RWPE2 (cell line): ENCODE measurements around the gene SLC24A3.

ENCODE experiments used
- ATAC-seq: fragments of 200-7000 bp; cut with Tn5 transposase; 3 replicates; pipeline ENCODE4 v1.9.1; 2021; ENCODE audit warnings: low read depth
- DNase-seq: peaks from one replicate; pipeline ENCODE4 v3.0.0-alpha.2; 2020; ENCODE audit warnings: low spot score
- H3K27ac ChIP-seq: fragments of 450-650 bp; 2 replicates; pipeline ENCODE4 v1.5.1; 2017; ENCODE audit warnings: mild to moderate bottlenecking; ENCODE audit not compliant: poor library complexity, severe bottlenecking
- H3K27me3 ChIP-seq: fragments of 250-450 bp; sonication (Bioruptor Pico); 2 replicates; pipeline ENCODE4 v1.5.1; 2021; ENCODE audit warnings: mild to moderate bottlenecking, moderate library complexity; ENCODE audit not compliant: insufficient read depth, poor library complexity, severe bottlenecking
- H3K36me3 ChIP-seq: fragments of 250-450 bp; sonication (Bioruptor Pico); 2 replicates; pipeline ENCODE4 v1.5.1; 2020; ENCODE audit warnings: low read depth, mild to moderate bottlenecking, moderate library complexity
- H3K4me1 ChIP-seq: fragments of 250-450 bp; sonication (Bioruptor Pico); 2 replicates; pipeline ENCODE4 v1.5.1; 2021; ENCODE audit warnings: mild to moderate bottlenecking, moderate library complexity; ENCODE audit not compliant: insufficient read depth, poor library complexity, severe bottlenecking
- H3K4me3 ChIP-seq: fragments of 250-450 bp; sonication (Bioruptor Pico); 2 replicates; pipeline ENCODE4 v1.5.1; 2021; ENCODE audit warnings: mild to moderate bottlenecking, moderate library complexity; ENCODE audit not compliant: severe bottlenecking
- H3K9me3 ChIP-seq: fragments of 250-450 bp; sonication (Bioruptor Pico); 2 replicates; pipeline ENCODE4 v1.5.1; 2021; ENCODE audit warnings: mild to moderate bottlenecking, moderate library complexity; ENCODE audit not compliant: severe bottlenecking
- TF ChIP-seq, protein P1 (sequence below): fragments of 450-650 bp; IDR thresholded peaks from one replicate; pipeline ENCODE4 v1.5.1; 2017; ENCODE audit warnings: mild to moderate bottlenecking, moderate library complexity; ENCODE audit not compliant: poor library complexity, severe bottlenecking

SLC24A3 gene

DNA sequence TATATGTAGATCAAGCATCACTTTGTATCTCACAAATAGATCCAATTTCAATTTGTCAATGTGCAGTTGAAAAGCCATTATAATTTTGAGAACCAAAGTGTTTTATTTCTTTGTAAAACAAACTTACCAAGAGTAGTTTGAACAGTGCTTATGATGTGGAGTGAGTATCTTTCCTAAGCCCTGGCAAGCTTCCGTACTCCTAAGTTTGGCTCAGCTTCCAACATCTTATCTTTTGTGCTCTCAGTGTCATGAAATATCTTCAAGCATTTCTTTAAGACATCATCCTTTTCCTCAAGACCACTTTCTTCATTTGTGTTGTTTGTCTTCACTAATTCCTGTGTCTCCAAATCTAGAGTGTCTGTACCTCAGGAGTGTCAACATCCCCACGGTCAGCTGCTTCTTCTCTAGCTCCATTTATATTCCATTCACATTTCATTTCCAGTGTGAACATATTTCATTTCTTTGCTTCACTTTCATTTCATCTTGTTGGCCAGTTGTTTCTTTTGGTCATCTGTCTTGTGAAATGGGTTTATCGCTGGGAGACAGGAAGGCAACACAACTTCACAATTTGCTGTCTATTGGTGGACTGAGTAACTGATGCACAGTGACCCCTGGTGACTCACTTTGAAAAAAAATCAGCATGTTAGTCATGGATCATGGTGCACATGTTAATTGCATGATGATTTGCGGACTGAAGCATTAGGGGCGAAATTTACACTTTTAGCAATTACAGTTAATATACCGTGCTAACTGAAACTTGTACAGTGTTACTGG lies 36.9 kb downstream of the SLC24A3 start:
- TF ChIP-seq, protein P1, sequence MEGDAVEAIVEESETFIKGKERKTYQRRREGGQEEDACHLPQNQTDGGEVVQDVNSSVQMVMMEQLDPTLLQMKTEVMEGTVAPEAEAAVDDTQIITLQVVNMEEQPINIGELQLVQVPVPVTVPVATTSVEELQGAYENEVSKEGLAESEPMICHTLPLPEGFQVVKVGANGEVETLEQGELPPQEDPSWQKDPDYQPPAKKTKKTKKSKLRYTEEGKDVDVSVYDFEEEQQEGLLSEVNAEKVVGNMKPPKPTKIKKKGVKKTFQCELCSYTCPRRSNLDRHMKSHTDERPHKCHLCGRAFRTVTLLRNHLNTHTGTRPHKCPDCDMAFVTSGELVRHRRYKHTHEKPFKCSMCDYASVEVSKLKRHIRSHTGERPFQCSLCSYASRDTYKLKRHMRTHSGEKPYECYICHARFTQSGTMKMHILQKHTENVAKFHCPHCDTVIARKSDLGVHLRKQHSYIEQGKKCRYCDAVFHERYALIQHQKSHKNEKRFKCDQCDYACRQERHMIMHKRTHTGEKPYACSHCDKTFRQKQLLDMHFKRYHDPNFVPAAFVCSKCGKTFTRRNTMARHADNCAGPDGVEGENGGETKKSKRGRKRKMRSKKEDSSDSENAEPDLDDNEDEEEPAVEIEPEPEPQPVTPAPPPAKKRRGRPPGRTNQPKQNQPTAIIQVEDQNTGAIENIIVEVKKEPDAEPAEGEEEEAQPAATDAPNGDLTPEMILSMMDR, result no peak
- ATAC-seq, result no peak
- no peak overlapping the region for H3K4me3 ChIP-seq
- H3K27ac ChIP-seq, result no peak overlapping the region
- DNase-seq, result no peak
- H3K4me1 ChIP-seq, result peaks cover 4% of the 10 kb centered on the region
- H3K27me3 ChIP-seq, result no peaks in the 10 kb centered on the region
- H3K36me3 ChIP-seq, result no peaks in the 10 kb centered on the region
- no peaks in the 10 kb centered on the region for H3K9me3 ChIP-seq

DNA sequence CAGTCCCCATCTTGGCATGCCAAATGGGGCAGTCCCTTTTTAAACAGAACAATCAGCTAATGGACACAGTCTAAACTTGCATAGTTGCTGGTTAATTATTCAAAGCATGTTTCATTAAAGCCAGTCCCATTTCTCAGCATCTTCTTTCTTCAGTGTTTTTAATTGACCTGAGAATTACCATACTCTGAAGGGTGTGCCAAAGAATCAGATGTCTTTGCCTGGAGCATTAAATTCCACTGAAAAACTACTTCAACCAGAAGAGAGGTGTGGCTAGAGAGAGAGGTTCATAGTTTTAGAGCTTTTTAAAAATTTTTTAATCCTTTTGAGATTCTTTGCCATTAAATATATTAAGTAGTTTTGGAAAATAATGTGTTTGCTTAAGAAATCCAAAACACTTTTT lies 37.9 kb downstream of the SLC24A3 start:
- H3K4me1 ChIP-seq, result peaks cover 4% of the 10 kb centered on the region
- TF ChIP-seq, protein P1, result no peak
- DNase-seq, result no peak
- H3K36me3 ChIP-seq, result no peaks in the 10 kb centered on the region
- H3K4me3 ChIP-seq, result no peak overlapping the region
- H3K27ac ChIP-seq, result no peak overlapping the region
- no peaks in the 10 kb centered on the region for H3K27me3 ChIP-seq
- no peak for ATAC-seq
- H3K9me3 ChIP-seq, result no peaks in the 10 kb centered on the region

DNA sequence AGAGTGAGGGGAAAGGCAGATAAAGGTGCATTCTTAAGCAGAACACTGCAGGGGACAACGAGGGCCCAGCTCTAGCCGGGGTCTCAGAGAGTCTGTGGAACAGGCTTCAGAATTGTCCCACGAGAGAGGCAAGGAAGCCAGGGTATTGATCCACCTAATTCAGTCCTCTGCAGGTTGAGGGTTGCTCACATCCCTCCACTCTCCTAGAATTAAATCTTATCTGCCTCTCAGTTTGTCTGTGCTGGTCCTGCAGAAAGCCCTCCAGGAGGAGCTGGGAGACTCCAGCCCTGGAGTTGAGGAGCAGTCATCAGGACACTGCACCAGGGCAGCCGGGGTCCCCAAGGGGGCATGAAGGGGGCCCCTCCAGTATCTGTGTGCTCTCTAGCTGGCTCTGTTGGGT lies 39.1 kb downstream of the SLC24A3 start:
- TF ChIP-seq, protein P1, result no peak
- Histone ChIP-seq H3K27ac (no peak overlapping the region), H3K36me3 (no peaks in the 10 kb centered on the region), H3K9me3 (no peaks in the 10 kb centered on the region), H3K27me3 (no peaks in the 10 kb centered on the region), H3K4me1 (peaks cover 4% of the 10 kb centered on the region), H3K4me3 (no peak overlapping the region)
- no peak for ATAC-seq
- no peak for DNase-seq

DNA sequence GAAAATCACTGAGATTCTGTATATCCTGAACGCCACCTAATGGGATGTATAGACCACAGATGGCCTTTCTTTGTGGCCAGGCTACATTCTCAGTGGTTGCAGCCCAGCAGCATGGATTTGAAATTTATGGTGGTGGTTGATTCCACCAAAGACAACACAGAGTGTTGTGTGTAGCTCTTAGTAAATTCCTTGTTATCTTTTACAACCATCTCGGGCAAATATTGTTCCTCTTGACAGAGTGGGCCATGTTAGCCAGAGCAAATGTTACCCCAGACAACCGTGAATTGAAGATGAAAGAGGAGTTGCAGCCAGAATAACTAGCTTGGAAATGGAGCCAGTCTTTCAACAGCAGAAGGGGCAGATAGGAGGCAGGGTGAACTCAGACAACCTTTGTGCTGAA lies 39.5 kb downstream of the SLC24A3 start:
- Histone ChIP-seq H3K27ac (no peak overlapping the region), H3K36me3 (no peaks in the 10 kb centered on the region), H3K4me1 (peaks cover 4% of the 10 kb centered on the region), H3K27me3 (no peaks in the 10 kb centered on the region), H3K4me3 (no peak overlapping the region), H3K9me3 (no peaks in the 10 kb centered on the region)
- ATAC-seq (no peak), DNase-seq (no peak)
- TF ChIP-seq, protein P1, result no peak

DNA sequence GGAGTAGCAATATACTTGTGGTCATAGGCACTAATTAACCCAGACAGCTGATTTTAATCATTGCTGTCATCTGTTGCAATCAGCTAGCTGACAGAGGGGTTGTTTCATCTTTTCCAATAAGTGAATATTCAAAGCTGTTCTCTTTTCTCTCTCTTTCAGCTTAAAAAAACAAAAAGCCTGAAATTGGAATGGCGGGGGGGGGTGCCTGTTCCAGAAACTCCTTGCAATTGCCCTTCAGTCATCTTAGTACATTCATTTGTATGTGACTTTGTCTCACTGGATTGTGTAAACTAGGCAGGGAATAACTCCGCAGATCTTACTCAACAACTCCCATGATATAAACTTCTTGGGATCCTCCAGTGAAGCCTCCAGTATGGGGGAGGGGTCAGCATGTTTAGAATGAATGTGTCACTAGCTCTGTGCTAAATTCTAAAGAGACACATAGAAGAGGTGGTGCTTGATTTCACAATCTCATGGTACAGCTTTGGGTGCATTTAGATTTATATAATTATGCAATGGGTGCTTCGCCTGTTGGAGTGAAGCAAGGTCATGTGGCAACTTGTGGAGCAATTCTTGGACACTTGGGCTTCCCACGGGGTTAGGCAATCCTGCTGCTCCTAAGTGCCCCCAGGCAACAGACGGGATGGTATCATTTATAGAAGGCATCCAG lies 40.1 kb downstream of the SLC24A3 start:
- Histone ChIP-seq H3K27ac (peak overlapping the region; percentile 16), H3K36me3 (no peaks in the 10 kb centered on the region), H3K27me3 (no peaks in the 10 kb centered on the region), H3K4me1 (peaks cover 4% of the 10 kb centered on the region), H3K9me3 (no peaks in the 10 kb centered on the region), H3K4me3 (no peak overlapping the region)
- peak; percentile 80 for ATAC-seq
- TF ChIP-seq, protein P1, result no peak
- no peak for DNase-seq
